Measurements from ENCODE around the gene PSMC3.

The PSMC3 gene

GRCh38 chr11:47398551-47398950 is 27.7 kb downstream of the PSMC3 start:
- TF ChIP-seq POLR2AphosphoS5 (IDR thresholded peaks at IDR 0.05; ENCODE audit: low read depth, low read length) (no peak), TAF1 (IDR thresholded peaks at IDR 0.05; ENCODE audit: borderline replicate concordance, insufficient read depth, low read length) (no peak), REST (IDR thresholded peaks at IDR 0.05; ENCODE audit: insufficient read depth in 1 of 2, low read depth in 2 of 2, low read length in 2 of 2) (no peak), SIN3A (IDR thresholded peaks at IDR 0.05; ENCODE audit: borderline replicate concordance, insufficient read depth, low read length) (no peak), FOXP2 (optimal IDR thresholded peaks at IDR 0.05; ENCODE audit: borderline replicate concordance, extremely low read depth, extremely low read length, insufficient read depth) (no peak)

- TF ChIP-seq REST (IDR thresholded peaks at IDR 0.05; ENCODE audit: insufficient read depth in 1 of 2, low read depth in 2 of 2, low read length in 2 of 2) (no peak), POLR2AphosphoS5 (IDR thresholded peaks at IDR 0.05; ENCODE audit: low read depth, low read length) (no peak), FOXP2 (optimal IDR thresholded peaks at IDR 0.05; ENCODE audit: borderline replicate concordance, extremely low read depth, extremely low read length, insufficient read depth) (no peak), TAF1 (IDR thresholded peaks at IDR 0.05; ENCODE audit: borderline replicate concordance, insufficient read depth, low read length) (no peak), SIN3A (IDR thresholded peaks at IDR 0.05; ENCODE audit: borderline replicate concordance, insufficient read depth, low read length) (no peak)
These were observed 28.2 kb downstream of the PSMC3 start for GRCh38 chr11:47398011-47398410.

GRCh38 chr11:47396049-47396320 is 30.3 kb downstream of the PSMC3 start:
- TF ChIP-seq REST (IDR thresholded peaks at IDR 0.05; ENCODE audit: insufficient read depth in 1 of 2, low read depth in 2 of 2, low read length in 2 of 2) (no peak), FOXP2 (optimal IDR thresholded peaks at IDR 0.05; ENCODE audit: borderline replicate concordance, extremely low read depth, extremely low read length, insufficient read depth) (no peak), SIN3A (IDR thresholded peaks at IDR 0.05; ENCODE audit: borderline replicate concordance, insufficient read depth, low read length) (no peak), POLR2AphosphoS5 (IDR thresholded peaks at IDR 0.05; ENCODE audit: low read depth, low read length) (no peak), TAF1 (IDR thresholded peaks at IDR 0.05; ENCODE audit: borderline replicate concordance, insufficient read depth, low read length) (no peak)

- TF ChIP-seq FOXP2 (optimal IDR thresholded peaks at IDR 0.05; ENCODE audit: borderline replicate concordance, extremely low read depth, extremely low read length, insufficient read depth) = no peak
These were observed 30.8 kb downstream of the PSMC3 start for GRCh38 chr11:47395223-47396048.

- TF ChIP-seq FOXP2 (optimal IDR thresholded peaks at IDR 0.05; ENCODE audit: borderline replicate concordance, extremely low read depth, extremely low read length, insufficient read depth) = peak; percentile 99
- TF ChIP-seq POLR2AphosphoS5 (IDR thresholded peaks at IDR 0.05; ENCODE audit: low read depth, low read length) = peak; percentile 65
- no peak for TF ChIP-seq REST (IDR thresholded peaks at IDR 0.05; ENCODE audit: insufficient read depth in 1 of 2, low read depth in 2 of 2, low read length in 2 of 2)
- TF ChIP-seq TAF1 (IDR thresholded peaks at IDR 0.05; ENCODE audit: borderline replicate concordance, insufficient read depth, low read length) = no peak
- TF ChIP-seq SIN3A (IDR thresholded peaks at IDR 0.05; ENCODE audit: borderline replicate concordance, insufficient read depth, low read length) = no peak; the same call in 1 of the 2 replicates
These were observed 31.7 kb downstream of the PSMC3 start for GRCh38 chr11:47394322-47395222.
